Suprapubic skin (tissue), 3 donors: ENCODE measurements around the gene IRF6.

ENCODE experiments used
- CTCF ChIP-seq, 2 donors: fragments of 200-600 bp in 1 of 2; fragments of 450-650 bp in 1 of 2; sonication (generic) in 1 of 2; IDR thresholded peaks; one replicate each; pipeline ENCODE4 v1.5.1; 2016 to 2019; ENCODE audit warnings: antibody characterized with exemption in 2 of 2, mild to moderate bottlenecking in 1 of 2, moderate library complexity in 1 of 2
- POLR2AphosphoS5 ChIP-seq, 3 donors: sonication (generic); formaldehyde crosslinking; IDR thresholded peaks; one replicate each; pipeline ENCODE4 v1.6.1; 2017; ENCODE audit warnings: antibody characterized with exemption in 3 of 3

GRCh38 chr1:209767706-209768105 is 38.2 kb downstream of the IRF6 start:
- no peak for TF ChIP-seq CTCF (IDR thresholded peaks at IDR 0.05)
- no peak for TF ChIP-seq POLR2AphosphoS5 (IDR thresholded peaks at IDR 0.05)
